ENCODE results near the gene ATAD1.
"Not testable (repeated sequence)": the region's sequence is repeated elsewhere in the genome, so short reads cannot be mapped to it uniquely, and the experiment has no call there.

The ATAD1 gene

DNA sequence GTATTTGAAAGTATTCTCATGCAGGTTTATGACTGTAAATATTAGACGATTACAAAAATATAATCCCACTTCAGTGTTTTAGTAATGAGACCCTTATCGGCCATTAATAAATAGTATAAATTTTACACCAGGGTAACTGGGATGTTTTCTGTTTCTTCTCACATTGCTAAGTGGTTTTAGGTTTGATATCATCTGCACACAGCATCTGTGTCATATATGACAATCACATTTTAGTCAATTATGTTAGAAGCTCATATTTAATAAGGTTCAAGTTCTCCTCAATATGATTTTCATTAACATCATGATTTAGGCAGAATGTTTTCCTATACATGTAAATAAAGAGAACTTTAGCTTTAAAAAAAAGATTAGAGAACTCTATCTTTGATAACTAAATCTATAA is 66.8 kb downstream of the ATAD1 start:
- DNase-seq = no peak

DNA sequence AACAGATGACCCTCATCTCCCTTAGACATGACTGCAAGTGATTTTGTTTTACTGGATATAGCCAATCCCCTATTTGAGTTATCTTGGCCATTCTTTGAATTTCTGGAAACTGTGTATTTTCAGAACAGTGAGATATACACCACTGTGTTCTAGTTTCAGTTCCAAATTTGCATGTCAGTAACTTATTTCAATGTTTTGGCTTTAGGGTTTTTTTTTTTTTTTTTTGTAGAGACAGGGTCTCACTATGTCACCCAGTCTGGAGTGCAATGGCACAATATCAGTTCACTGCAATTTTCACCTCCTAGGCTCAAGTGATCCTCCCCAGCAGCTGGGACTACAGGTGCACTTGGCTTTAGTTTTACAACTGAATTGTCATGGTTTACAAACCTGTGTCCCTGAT is 67.2 kb downstream of the ATAD1 start:
- no peak for DNase-seq

DNA sequence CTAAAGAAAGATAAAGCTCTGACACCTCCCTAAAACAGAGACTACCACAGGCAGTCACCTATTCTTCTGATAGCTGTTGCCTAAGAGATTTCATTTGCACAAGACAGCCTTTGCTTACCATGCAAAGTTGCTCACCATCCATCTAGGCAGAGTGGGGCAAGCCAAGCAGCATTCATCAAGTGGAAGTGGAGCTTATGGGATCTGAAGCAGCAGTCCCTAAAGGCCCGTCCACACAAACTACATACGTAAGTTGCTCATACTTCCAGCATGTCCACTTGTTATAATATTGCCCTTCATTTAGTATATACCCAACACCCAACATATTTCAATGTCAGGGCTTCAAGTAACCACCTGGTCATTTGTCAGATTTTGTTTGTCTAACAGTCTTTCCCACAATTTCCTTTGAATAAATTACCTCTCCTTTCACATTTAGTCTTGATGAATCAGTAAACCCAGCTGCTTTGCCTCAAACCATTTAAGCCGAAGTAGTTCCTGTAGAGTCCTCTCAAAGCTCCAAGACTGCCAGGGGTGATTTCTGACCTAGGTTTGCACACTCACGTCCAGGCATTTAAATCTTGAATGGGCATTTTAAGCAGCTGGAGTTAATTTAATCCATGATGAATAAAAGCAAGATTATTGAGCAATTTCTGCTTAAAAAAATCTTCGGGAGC is 67.9 kb downstream of the ATAD1 start:
- no peak for DNase-seq

DNA sequence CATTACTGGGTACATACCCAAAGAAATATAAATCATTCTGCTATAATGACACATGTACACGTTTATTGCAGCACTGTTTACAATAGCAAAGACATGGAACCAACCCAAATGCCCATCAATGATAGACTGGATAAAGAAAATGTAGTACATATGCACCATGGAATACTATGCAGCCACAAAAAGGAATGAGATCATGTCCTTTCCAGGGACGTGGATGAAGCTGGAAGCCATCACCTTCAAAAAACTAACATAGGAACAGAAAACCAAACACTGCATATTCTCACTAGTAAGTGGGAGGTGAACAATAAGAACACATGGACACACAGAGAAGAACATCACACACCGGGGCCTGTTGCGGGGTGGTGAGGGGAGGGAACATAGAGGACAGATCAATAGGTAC is 69.8 kb downstream of the ATAD1 start:
- not testable (repeated sequence) for DNase-seq

DNA sequence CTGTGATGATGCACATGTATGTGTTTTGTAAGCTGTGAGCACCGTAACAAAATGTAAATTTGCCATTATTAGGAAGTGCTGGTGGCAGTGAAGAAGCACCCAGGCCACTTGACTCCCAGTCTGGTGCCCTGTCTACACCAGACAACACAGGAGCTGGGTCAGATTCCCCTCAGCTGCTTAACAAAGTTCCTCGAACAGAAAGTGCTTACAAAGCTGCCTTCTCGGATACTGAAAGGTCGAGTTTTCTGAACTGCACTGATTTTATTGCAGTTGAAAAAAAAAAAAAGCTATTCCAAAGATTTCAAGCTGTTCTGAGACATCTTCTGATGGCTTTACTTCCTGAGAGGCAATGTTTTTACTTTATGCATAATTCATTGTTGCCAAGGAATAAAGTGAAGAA is 71.1 kb downstream of the ATAD1 start:
- DNase-seq = no peak

DNA sequence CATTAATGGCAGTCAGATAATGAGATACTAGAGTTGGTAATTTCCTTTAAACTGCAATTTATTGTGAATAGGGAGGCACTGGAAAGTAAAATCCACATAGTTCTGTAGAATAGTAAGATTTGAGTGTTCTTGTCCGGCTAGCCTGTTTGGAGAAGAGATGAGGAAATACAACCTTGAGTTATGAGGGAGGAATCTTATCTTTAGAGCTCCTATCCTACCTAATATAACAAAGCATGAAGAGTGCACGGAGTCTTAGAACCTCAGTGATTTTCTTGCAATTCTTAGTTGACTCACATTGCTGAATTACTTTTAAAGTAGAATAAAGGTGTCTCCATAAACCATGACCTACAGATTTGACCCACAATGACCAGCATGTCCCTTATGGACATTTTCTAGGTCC is 73.4 kb downstream of the ATAD1 start:
- DNase-seq = no peak

DNA sequence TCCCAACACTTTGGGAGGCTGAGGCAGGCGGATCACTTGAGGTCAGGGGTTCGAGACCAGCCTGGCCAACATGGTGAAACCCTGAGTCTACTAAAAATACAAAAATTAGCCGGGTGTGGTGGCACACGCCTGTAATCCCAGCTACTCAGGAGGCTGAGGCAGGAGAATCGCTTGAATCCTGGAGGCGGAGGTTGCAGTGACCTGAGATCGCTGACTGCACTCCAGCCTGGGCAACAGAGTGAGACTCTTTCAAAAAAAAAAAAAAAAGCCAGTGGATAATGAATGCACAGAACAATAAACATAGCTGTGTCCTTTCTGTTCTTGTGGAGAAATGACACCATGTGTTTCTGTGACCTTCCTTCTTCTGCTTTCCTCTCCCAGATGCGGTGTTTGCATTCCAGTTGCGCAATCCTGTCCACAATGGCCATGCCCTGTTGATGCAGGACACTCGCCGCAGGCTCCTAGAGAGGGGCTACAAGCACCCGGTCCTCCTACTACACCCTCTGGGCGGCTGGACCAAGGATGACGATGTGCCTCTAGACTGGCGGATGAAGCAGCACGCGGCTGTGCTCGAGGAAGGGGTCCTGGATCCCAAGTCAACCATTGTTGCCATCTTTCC is 74.9 kb downstream of the ATAD1 start:
- not testable (repeated sequence) for DNase-seq

DNA sequence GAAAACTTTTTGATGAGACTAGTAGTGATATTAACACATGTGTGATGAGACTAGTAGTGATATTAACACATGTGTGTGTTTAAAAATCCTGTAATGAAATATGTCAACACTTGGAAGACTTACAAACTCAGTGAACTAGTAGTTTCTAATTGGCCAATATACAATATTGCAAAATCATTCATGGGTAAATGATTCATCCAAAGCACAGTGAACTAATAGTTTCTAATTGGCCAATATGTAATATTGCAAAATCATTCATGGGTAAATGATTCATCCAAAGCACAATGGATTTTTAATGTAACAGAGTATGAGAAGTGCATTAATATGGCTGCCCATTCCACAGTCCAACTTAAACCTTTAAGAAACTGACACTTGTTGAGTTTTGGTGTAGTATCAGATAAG is 77.8 kb downstream of the ATAD1 start:
- DNase-seq = no peak

DNA sequence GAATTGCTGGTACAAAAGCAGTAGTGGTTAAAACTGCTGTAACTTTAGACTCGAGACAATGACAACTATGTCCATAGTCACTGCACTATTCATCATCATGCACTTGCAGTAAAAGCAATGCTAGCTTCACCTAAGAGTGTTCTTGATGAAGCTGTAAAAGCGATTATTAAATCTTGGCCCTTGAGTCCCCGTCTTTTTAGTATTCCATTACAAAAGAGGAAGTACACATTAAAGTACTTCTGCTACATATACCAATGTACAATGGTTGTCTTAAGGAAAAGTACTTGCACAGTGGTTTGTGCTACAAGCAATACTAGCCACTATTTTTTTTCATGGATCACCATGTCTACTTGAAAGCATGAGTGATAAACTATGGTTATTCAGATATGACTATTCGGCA is 78.3 kb downstream of the ATAD1 start:
- DNase-seq = no peak

DNA sequence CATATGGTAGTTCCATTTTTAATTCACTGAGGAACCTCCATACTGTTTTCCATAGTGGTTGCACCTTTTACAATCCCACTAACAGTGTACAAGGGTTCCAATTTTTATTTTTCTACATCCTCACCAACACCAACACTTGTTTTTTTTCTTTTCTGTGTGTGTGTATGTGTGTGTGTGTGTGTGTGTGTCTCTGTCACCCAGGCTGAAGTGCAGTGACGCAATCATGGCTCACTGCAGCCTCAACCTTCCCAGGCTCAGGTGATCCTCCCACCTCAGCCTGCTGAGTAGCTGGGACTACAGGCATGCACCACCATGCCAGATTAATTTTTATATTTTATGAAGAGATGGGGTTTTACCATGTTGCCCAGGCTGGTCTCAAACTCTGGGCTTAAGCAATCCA is 79.8 kb downstream of the ATAD1 start:
- not testable (repeated sequence) for DNase-seq

DNA sequence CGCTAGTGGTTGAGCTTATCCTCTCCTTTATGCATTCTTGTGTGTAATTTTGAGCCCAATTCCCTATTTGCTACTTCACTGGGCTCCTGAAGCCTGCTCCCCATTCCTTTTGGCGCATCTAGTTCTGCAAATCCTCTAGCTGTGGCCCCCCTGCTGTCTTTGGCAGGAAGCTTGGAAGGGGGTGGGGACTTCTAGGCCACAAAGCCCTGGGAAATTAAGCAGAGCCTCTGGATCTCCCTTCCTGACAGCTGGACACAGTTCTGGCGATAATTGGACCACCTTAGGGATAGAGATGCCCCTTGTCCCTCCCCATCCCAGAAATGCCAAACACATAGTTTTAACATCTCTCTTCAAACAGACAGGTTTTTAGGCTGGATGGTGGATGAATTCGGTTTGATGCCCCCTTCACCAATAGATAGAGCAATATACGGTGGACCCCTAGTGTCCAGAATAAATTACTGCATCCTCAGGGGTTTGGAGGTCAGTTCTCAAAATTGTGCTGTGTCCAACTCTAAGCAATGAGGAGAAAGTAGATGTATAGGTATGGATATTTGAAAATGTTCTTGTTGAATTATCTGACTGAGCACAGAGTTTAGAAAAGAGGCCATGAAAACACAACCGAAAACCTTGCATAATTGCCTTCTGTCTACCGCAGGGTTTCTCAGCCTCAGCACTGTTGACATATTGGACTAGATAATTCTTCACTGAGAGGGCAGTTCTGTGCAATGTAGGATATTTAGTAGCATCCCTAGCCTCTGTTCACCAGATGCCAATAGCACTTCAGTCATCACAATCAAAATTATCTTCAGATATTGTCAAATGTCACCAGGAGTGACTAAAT is 82.8 kb downstream of the ATAD1 start:
- peak; percentile 74 for DNase-seq

DNA sequence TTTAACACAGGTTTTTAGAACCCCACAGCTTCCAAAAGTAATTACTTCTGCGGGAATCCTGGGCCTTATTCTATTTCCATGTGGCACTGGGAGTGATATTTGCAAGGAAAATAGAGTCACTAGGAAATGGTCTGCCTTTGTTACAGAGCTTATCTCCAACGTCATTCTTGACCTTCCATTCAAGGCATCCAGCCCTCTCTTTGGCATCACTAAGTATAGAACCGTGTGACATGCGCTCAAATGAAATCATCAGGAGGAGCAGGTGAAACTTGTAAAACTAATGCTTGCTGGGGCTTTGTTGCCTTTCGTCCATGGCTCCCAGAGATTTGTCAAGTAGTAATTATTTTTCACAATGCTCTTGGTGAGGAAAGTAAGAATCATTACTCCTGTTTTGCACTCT is 84.9 kb downstream of the ATAD1 start:
- no peak for DNase-seq

DNA sequence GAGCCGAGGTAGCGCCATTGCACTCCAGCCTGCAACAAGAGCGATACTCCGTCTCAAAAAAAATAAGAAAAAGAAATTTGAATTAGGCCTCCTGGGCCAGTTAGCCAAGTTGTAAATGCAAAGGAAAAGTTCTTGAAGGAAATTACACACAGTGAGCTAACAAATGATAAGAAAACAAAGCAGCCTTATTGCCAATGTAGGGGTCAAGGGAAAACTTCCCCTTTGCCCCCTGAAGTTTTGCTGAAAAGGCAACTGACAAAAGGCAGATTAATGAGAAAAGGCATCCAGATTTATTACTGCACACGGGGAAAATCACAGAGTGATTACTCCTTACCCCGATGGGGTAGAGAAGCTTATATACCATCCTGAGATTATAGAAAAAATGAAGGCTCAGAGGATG is 88.1 kb downstream of the ATAD1 start:
- DNase-seq = no peak

DNA sequence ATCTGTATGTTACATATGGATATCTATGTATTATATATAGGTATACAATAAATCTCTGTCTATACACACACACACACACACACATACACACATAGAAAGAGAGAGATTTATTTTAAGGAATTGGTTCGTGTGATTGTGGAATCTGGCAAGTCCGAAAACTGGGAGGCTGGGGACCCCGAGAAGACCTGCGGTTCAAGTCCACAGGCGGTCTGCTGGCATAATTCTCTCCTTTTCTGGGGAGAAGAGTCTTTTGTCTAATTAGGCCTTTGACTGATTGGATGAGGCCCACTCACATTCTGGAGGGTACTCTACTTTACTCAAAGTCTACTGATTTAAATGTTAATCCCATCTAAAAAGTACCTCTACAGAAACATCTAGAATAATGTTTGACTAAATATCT is 93.2 kb downstream of the ATAD1 start:
- no peak for DNase-seq

DNA sequence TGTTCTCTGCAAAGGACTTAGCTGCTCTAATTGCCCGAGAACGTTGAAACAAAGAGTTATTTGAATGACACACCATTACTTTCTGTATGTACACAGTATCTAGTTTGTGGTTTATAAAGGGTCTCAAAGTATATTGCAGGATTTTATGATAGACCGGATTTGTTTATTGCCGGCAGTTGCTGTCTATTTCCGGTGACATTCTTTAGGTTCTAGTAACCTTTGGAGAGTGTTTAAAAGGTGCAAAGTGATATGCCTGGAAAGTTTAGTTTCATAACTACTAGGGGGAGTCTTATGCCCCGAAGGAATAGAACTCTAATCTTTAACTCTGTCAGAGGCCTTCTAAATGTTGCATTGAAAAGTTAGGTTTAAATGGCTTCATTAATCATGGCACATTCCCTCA is 94.5 kb downstream of the ATAD1 start:
- DNase-seq = no peak

DNA sequence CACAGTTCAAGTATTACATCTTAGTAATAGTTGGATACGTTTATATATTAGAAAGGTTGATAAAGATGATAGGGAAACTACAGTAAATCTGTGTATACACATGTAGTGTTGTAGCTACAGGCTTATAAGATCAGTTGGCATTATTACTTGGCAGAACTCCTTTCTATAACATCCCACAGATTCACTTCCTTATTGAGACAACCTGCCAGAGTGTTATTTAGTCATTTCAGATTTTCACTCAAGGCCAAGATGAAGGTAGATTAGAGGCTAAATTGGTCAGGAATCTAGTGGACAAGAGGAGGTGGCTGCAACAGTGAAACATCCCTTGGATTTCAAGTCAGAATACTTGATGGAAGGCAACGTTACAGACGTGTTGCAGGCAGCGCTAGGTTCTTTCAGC is 95.3 kb downstream of the ATAD1 start:
- no peak for DNase-seq

DNA sequence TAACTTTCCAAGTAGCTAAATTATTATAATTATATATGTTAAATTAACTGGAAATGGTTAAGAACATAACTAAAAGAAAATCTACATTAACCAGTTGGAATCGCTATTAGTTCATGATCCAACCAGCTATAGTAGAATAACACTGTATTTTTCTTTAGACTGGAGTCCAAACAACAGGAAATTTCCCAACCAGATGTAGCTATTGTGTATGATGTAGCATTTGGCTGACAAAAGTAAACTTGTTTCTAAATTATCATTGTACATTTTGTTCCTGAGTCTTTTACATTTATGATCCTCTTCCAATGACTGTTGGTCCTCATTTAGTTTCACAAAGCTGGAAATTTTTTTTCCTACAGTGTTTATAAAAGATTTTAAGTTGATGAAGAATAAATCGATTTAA is 96.2 kb downstream of the ATAD1 start:
- no peak for DNase-seq

DNA sequence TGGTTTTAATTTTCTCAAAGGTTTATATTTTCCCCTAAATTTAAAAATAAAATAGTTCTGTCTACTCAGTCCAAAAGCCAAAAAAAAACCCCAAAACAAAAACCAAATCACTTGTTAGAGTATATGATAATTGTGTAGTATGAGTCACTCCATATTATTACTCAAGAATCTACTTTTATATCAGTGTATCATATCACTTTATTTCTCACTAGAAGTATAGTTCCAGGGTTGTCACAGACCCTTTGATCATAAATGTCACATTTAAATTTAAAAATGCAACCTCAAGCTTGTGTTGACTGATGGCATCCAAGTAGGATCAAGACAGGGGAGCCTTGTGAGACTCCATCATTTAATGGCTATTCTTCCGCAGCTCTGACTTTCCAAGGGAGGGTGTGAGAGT is 97.4 kb downstream of the ATAD1 start:
- no peak for DNase-seq

DNA sequence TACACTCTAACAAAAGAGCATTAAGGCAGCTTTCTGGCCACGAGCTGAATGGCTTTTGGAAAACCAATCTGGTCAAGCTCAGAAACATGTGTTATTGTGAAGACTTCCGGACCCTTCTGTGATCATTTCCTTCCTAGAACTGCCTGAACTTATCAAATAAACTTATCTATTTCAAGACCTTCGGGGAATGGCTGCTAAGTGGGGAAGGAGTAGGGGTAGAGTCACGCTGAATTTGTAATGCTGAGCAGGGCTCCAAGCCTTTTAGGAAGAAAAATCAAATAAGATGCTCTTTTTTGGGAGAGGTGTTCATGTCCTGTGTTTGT is 101.7 kb downstream of the ATAD1 start:
- no peak for DNase-seq

DNA sequence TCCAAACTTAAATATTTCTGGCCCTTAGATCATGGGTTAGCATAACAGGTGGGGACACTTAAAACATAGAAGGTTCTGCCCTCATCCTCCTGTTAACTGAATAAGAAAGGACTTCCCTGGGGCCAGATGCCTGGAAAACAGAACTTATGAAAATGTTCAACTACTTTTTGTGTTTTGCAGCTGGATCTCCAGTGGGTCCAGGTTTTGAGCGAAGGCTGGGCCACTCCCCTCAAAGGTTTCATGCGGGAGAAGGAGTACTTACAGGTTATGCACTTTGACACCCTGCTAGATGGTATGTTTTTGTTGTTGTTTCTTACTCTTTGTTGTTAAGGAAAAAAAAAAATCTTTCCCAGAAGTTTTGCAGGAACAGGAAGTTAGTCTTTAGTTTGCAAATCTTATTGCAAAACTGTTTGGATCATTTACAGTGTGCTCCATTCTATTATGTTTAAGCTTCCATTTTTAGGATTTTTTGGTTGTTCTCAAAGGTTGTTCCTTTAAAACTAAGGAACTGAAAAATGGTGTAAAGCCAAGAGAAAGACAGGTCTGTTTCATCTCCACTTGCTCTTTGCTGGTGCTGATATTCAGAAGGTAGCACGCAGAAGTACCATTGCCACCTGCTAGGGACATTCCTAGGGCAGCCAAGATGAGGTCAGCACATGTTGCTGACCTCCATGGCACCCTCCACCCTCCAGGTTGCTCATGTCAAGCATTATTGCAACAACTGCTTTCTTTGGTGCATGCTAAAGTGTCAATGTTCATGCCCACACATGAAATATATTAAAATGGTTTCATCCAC is 102.3 kb downstream of the ATAD1 start:
- DNase-seq = no peak

DNA sequence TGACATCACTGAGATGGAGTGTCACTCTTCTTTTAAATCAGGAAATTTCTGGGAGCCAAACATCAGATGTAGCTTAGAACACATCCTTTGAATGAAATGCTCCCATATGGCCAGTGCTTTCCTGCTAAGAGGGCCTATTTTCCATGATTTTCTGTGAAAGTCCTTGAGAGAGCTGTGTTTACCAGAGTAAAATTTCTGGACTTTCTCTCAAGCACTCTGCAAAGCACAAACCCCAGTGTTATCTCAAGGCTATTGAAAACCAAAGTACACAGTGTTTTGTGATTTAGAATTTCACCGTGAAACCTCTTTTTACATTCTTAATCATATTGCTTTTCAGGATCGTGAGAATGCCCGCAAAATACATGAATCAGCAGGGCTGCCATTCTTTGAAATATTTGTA is 104.3 kb downstream of the ATAD1 start:
- no peak for DNase-seq

DNA sequence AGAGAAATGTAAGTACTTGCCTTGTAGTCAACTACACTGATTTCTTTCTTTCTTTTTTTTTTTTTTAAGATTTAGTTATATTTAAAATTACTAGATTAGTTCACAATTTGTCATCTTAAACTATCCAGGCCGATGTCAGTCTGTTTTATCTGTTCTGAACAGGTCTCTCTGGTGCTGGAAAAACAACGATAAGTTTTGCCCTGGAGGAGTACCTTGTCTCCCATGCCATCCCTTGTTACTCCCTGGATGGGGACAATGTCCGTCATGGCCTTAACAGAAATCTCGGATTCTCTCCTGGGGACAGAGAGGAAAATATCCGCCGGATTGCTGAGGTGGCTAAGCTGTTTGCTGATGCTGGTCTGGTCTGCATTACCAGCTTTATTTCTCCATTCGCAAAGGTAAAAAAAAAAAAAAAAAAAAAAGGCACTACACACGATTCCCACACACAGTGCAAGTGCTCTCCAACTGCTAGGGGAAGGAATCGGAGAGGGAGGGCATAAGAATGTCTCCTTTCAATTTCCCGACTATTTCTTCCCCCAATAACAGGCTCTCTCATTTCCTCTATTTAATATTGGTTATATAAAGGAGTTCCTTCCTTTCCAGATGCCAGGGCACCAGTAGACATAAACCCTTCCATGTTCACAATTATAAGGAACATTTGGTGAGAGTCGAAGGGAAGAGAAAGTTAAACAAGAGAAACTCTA is 105.0 kb downstream of the ATAD1 start:
- no peak for DNase-seq

DNA sequence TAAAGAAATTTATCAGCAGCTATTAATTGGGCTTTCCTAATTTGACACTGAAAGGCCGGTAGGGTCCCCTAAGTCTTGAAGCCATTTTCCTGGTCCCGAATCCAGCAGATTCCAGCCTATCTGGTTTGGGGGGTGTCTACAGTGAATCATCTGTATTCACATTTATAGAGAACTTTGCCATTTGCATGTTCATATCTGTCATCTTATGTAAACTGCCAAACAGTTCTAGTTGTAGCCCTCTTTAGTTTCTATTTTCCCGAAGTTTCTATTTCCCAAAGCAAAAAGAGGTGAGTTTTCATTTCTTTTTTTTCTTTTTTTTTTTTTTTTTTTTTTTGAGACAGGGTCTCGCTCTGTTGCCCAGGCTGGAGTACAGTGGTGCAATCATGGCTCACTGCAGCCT is 110.8 kb downstream of the ATAD1 start:
- no peak for DNase-seq
